ENCODE results near the gene PLXNB3.

PLXNB3 gene

GRCh38 chrX:153772316-153773217, 8.5 kb downstream of the PLXNB3 start:
- no peak overlapping the region for H3K4me3 ChIP-seq (ENCODE audit: control insufficient read depth, low read depth, low read length)
- TF ChIP-seq CTCF (IDR thresholded peaks at IDR 0.05; ENCODE audit: control insufficient read depth, insufficient read depth, low read depth, low read length, missing control alignments): no peak
- DNase-seq (ENCODE audit: low read depth): no peak

GRCh38 chrX:153773218-153773611, 9.2 kb downstream of the PLXNB3 start:
- H3K4me3 ChIP-seq (ENCODE audit: control insufficient read depth, low read depth, low read length): no peak overlapping the region
- TF ChIP-seq CTCF (IDR thresholded peaks at IDR 0.05; ENCODE audit: control insufficient read depth, insufficient read depth, low read depth, low read length, missing control alignments): no peak
- no peak for DNase-seq (ENCODE audit: low read depth)

- no peak for DNase-seq (ENCODE audit: low read depth)
- TF ChIP-seq CTCF (IDR thresholded peaks at IDR 0.05; ENCODE audit: control insufficient read depth, insufficient read depth, low read depth, low read length, missing control alignments): no peak
- no peak overlapping the region for H3K4me3 ChIP-seq (ENCODE audit: control insufficient read depth, low read depth, low read length)
Measured at GRCh38 chrX:153773741-153774575, 9.9 kb downstream of the PLXNB3 start.

GRCh38 chrX:153774576-153775292, 10.7 kb downstream of the PLXNB3 start:
- H3K4me3 ChIP-seq (ENCODE audit: control insufficient read depth, low read depth, low read length): no peak overlapping the region
- TF ChIP-seq CTCF (IDR thresholded peaks at IDR 0.05; ENCODE audit: control insufficient read depth, insufficient read depth, low read depth, low read length, missing control alignments): no peak
- DNase-seq (ENCODE audit: low read depth): no peak

- DNase-seq (ENCODE audit: low read depth): no peak
- no peak for TF ChIP-seq CTCF (IDR thresholded peaks at IDR 0.05; ENCODE audit: control insufficient read depth, insufficient read depth, low read depth, low read length, missing control alignments)
- H3K4me3 ChIP-seq (ENCODE audit: control insufficient read depth, low read depth, low read length): no peak overlapping the region
Measured at GRCh38 chrX:153775293-153776119, 11.5 kb downstream of the PLXNB3 start.
